Choroid plexus epithelial cell (primary cell): ENCODE data around the gene LCTL.

Source experiments
- DNase-seq: peaks from one replicate; pipeline ENCODE4 v3.0.0-alpha.2; 2010; ENCODE audit warnings: low read depth
- H3K4me3 ChIP-seq: 2 replicates; pipeline ENCODE4 v1.5.1; 2011; ENCODE audit warnings: low read depth, mild to moderate bottlenecking, control low read depth, low read length, moderate library complexity
- TF ChIP-seq, protein P1 (sequence below): conservative IDR thresholded peaks from 2 replicates; pipeline ENCODE4 v1.5.1; 2011; ENCODE audit warnings: low read depth, mild to moderate bottlenecking, control low read depth, inconsistent platforms, low read length, moderate library complexity

The LCTL gene

DNA sequence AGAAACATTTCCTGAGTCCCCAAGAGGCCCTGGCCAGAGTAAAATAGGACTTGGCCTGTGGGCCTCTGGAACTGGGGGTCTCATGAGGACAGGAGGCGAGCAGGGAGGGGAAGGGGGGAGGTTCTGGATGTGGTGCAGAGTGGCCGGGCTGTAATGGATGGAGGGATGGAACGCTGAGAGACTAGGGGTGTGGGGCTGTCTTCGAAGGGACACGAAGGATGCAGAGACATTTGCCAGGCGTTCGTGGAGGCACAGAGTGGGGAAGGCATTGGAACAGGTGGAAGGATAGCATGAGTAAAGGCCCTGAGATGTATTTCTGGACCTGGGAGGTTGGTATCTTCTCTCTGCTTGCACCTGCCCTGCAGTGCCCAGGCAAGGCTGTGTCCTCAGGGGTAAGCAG is 2.1 kb upstream of the LCTL start:
- TF ChIP-seq, protein P1, sequence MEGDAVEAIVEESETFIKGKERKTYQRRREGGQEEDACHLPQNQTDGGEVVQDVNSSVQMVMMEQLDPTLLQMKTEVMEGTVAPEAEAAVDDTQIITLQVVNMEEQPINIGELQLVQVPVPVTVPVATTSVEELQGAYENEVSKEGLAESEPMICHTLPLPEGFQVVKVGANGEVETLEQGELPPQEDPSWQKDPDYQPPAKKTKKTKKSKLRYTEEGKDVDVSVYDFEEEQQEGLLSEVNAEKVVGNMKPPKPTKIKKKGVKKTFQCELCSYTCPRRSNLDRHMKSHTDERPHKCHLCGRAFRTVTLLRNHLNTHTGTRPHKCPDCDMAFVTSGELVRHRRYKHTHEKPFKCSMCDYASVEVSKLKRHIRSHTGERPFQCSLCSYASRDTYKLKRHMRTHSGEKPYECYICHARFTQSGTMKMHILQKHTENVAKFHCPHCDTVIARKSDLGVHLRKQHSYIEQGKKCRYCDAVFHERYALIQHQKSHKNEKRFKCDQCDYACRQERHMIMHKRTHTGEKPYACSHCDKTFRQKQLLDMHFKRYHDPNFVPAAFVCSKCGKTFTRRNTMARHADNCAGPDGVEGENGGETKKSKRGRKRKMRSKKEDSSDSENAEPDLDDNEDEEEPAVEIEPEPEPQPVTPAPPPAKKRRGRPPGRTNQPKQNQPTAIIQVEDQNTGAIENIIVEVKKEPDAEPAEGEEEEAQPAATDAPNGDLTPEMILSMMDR: no peak
- no peak for DNase-seq
- no peak overlapping the region for H3K4me3 ChIP-seq

DNA sequence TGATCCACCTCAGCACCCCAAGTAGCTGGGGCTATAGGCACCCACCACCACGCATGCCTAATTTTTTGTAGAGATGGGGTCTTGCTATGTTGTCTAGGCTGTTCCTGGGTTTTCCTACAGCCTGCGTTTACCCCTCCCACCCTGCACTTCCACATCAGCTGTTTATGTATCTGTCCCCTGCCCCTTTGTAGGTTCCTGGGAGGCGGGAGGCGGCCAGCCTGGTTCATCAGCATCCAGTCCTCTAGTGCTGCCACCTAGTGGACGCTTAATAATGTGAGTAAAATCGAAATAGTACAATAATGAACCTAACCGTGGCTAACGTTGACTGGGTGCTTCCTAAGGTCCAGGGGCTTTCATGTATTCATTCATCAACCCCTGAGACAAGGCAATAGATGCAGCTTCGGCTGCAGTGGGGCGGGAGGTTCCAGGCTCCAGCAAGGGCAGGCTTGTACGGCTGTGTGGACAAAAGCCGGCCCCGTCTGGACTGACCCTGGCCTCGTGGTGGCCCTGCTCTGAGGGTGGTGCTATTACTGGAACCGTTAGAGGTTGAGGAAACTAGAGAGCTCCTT is 1.2 kb upstream of the LCTL start:
- peak; percentile 85 for DNase-seq
- TF ChIP-seq, protein P1: peak; percentile 75
- no peak overlapping the region for H3K4me3 ChIP-seq

DNA sequence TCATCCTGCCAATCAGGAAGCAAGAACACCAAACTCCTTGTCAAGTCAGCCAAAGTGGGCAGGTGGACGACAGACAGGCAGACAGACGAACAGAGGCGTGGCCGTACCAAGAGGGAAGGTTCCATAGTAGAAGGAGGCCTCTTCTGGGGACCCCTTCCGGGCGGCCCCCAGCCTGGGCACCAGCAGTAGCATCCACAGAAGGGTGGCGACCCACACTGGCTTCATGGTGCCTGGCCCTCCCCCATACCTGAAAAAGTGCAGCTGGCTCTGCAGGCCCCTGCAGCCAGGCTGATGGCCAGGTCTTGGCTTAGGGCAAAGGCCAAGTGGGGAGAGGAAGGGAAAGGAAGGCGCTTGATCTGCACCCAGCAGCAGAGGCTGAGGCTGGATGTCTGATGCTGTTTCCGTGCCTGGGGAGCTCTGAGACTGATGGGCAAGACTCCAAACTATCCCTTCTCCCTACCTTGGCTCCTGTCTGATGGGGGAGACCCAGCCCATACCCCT is 607 bp downstream of the LCTL start:
- H3K4me3 ChIP-seq: no peak overlapping the region
- TF ChIP-seq, protein P1: no peak

DNA sequence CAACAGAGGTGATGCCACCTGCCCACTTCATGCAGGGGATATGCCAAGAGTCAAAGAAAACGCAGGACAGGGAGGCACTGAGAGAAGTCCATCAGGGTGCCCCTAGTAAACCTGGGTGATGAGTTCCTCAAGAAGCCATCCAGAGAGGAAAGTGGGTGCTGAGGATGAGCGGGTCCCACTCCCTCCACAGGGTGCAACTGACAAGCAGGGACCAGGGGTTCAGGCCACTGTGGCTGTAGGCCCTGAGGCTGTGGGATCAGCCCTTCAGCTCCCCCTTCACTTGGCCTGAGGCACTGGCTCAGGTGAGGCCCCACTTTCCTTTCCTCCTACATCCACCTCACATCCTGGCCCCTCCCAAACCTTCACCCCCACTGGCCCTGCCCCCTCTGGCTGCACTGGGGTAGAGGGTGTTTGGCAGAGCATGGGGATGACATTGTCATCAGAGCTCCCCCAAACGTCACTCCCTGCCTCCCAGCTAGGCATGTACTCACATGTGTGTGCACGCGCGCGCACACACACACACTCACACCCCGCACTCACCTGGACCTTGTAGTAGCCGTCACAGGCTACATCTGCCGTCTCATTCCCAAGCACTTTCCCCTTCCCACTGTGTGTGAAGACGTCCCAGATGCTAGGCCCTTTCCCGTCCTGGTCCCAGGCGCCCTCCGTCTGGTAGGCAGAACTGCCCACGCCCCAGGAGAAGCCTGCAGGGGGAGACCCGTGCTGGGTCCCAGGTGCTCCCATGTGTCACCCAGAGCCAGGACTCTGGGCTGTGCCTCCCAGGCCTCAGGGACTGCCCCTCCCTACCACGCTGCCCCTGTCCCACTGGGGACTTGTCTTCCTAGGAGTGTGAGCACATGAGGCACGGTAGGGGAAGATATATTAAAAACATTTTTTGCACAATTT is 1.4 kb downstream of the LCTL start:
- TF ChIP-seq, protein P1: no peak
- DNase-seq: no peak

More for the DNA sequence above, 607 bp downstream of the LCTL start:
- no peak for DNase-seq

DNA sequence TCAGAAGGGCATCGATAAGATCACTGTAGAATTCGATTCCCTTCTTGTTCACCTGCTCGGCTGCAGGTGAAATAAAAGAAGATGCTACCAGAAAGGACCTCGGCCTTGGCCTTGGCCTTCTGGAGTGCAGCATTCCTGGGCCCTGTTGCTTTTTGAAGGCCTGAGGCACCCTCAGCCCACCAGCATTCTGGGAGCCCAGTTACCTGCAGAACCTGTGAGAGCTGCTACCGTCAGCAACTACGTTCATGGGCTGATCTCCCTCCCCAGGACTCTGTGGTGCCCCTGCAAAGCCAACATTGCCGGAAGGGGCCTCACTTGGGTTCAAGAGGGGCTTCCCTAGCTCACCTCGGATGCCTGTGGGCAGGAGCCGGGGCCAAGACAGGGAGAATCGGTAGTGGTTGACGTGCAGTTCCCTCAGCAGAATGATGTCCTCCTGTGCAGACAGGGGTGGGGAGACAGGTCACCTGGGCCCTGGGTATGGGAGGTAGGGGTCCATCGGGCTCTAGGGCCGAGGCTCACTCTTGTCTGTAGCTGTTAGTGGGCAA is 2.2 kb downstream of the LCTL start:
- H3K4me3 ChIP-seq: no peak overlapping the region
- TF ChIP-seq, protein P1: no peak
- no peak for DNase-seq

More for the DNA sequence above, 1.4 kb downstream of the LCTL start:
- H3K4me3 ChIP-seq: no peak overlapping the region

DNA sequence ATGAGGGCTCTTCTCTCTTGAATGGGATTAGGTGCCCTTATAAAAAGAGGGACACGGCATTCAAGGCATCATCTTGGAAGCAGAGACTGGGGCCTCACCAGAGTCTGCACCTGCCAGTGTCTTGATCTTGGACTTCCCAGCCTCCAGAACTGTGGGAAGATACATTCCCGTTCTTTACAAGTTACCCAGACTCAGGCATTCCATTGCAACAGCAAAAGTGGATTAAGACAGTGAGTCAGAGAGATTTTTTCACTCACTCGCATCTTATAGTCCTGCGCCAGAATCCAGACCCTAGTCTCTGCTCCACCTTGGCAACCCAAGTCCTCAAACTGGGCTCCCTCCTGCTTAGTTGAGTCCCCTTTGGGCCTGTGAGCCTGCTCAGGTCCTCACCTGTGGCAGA is 2.7 kb downstream of the LCTL start:
- no peak for DNase-seq
- no peak overlapping the region for H3K4me3 ChIP-seq
- TF ChIP-seq, protein P1: no peak
